ENCODE measurements around the gene IL32. TPM values are rescaled to one million over a fixed set of nuclear protein-coding genes. Genes with fewer than 3 reads are reported as not detected.

IL32 gene
- total and polyA plus RNA-seq, 2 donors (not counting 1 experiment from before 2014, with no cell fraction given), result 2.0 to 2.3 TPM

DNA sequence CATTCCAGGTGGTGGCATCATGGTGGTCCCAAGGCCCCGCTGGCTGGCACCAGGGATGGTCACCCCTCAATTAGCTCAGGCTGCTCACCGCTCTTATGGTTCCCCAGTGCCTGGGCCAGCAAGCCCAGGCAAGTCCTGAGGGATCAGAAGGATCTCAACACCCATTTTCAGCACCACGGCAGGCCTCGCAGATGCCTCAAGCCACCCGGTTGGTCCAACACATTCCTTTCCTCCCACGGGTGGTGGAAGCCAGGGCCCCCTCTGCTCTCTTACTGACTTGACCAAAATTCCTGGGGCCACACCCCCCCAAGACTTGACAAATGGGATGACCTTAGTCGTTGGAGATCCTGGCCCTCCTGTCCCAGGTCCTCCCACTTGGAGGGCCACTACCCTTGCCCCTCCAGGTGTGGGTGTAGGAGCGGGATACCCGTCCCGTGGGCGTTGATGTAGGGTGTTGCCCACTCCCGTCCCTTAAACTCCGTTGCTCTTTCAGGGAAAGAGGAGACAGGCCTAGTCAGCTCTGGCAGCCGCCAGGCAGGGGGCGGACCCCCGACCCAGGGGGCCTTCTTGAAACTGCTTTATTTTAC is 52.9 kb downstream of the IL32 start:
- H3K4me1 Mint-ChIP-seq, result no peaks in the 10 kb centered on the region
- TF ChIP-seq CTCF (IDR thresholded peaks at IDR 0.05) (no peak), EZH2 (IDR thresholded peaks at IDR 0.05; ENCODE audit: borderline replicate concordance, insufficient read depth, low read depth, low read length, poor library complexity, severe bottlenecking) (no peak)
- Histone ChIP-seq H3K27me3 (replicated peaks in 1 of 4; ENCODE audit: control extremely low read depth in 1 of 4, control insufficient read depth in 3 of 4, insufficient read depth in 4 of 4, low read length in 3 of 4) (peaks cover 0 to 10% (median 3%) of the 10 kb centered on the region in 4 experiments), H4K20me1 (ENCODE audit: control insufficient read depth, insufficient read depth, low read length, poor library complexity, severe bottlenecking) (no peaks in the 10 kb centered on the region), H3K4me1 (ENCODE audit: control insufficient read depth in 2 of 2, insufficient read depth in 2 of 2, low read length in 2 of 2) (peaks cover 0 to under 1% of the 10 kb centered on the region in 2 donors), H3K79me2 (ENCODE audit: control insufficient read depth, insufficient read depth, low read length) (no peaks in the 10 kb centered on the region), H3K9me3 (ENCODE audit: control extremely low read depth in 1 of 3, control insufficient read depth in 2 of 3, insufficient read depth in 1 of 3, low read length in 2 of 3) (no peaks in the 10 kb centered on the region), H3K9ac (ENCODE audit: low read length) (no peak overlapping the region), H2AFZ (ENCODE audit: insufficient read depth, low read depth, low read length, poor library complexity, severe bottlenecking) (no peak overlapping the region), H3K4me3 (ENCODE audit: control extremely low read depth in 1 of 5, extremely low read depth in 1 of 5, insufficient read depth in 1 of 5, low read depth in 2 of 5, low read length in 4 of 5) (no peak overlapping the region), H3K4me2 (replicated peaks; ENCODE audit: low read depth, low read length, poor library complexity, severe bottlenecking) (no peak overlapping the region), H3K36me3 (replicated peaks in 1 of 2; ENCODE audit: control extremely low read depth in 1 of 2, control insufficient read depth in 1 of 2, extremely low read depth in 1 of 2, insufficient read depth in 2 of 2, low read length in 1 of 2) (no peaks in the 10 kb centered on the region), H3K27ac (ENCODE audit: low read length in 2 of 2) (no peak overlapping the region)
- H3K4me3 Mint-ChIP-seq, result no peak overlapping the region
- H3K27me3 Mint-ChIP-seq, result peaks cover 7% of the 10 kb centered on the region
- CTCF ChIA-PET, result interaction anchor here (2.7 kb wide), 1 partner anchor 11 kb away, joined by 13 read pairs; no protein-coding TSS in a partner anchor
- POLR2A ChIA-PET, result no interaction called here
- DNase-seq (no peak), ATAC-seq (ENCODE audit: low read depth) (no peak)
- WGBS (ENCODE audit: insufficient coverage), result 97% methylated on average over 15 of the region's 16 CpGs
- intact Hi-C loops (cut with micrococcal nuclease), result no loop called here
- no peaks in the 10 kb centered on the region for H3K9me3 Mint-ChIP-seq (ENCODE audit: insufficient read depth)
- no peak overlapping the region for H3K27ac Mint-ChIP-seq

GRCh38 chr16:3118846-3119245 is 53.4 kb downstream of the IL32 start:
- DNase-seq (no peak), ATAC-seq (ENCODE audit: low read depth) (no peak)
- POLR2A ChIA-PET, result no interaction called here
- H3K27ac ChIP-seq (ENCODE audit: low read length in 2 of 2), result no peak overlapping the region
- H3K9ac ChIP-seq (ENCODE audit: low read length), result no peak overlapping the region
- no peaks in the 10 kb centered on the region for H3K79me2 ChIP-seq (ENCODE audit: control insufficient read depth, insufficient read depth, low read length)
- H4K20me1 ChIP-seq (ENCODE audit: control insufficient read depth, insufficient read depth, low read length, poor library complexity, severe bottlenecking), result no peaks in the 10 kb centered on the region
- H3K36me3 ChIP-seq (replicated peaks in 1 of 2; ENCODE audit: control extremely low read depth in 1 of 2, control insufficient read depth in 1 of 2, extremely low read depth in 1 of 2, insufficient read depth in 2 of 2, low read length in 1 of 2), result no peaks in the 10 kb centered on the region
- no peak overlapping the region for H3K4me3 Mint-ChIP-seq
- H3K27me3 Mint-ChIP-seq, result peaks cover 4% of the 10 kb centered on the region
- H3K4me1 Mint-ChIP-seq, result peaks cover 5% of the 10 kb centered on the region
- H3K9me3 Mint-ChIP-seq (ENCODE audit: insufficient read depth), result no peaks in the 10 kb centered on the region
- intact Hi-C loops (cut with micrococcal nuclease), result no loop called here
- H3K9me3 ChIP-seq (ENCODE audit: control extremely low read depth in 1 of 3, control insufficient read depth in 2 of 3, insufficient read depth in 1 of 3, low read length in 2 of 3), result no peaks in the 10 kb centered on the region
- CTCF ChIA-PET, result interaction anchor here (2.7 kb wide), 1 partner anchor 11 kb away, joined by 13 read pairs; no protein-coding TSS in a partner anchor
- H2AFZ ChIP-seq (ENCODE audit: insufficient read depth, low read depth, low read length, poor library complexity, severe bottlenecking), result no peak overlapping the region
- WGBS (ENCODE audit: insufficient coverage), result 94% methylated on average over 18 of the region's 20 CpGs
- H3K27ac Mint-ChIP-seq, result no peak overlapping the region
- no peak overlapping the region for H3K4me2 ChIP-seq (replicated peaks; ENCODE audit: low read depth, low read length, poor library complexity, severe bottlenecking)
- no peak overlapping the region for H3K4me3 ChIP-seq (ENCODE audit: control extremely low read depth in 1 of 5, extremely low read depth in 1 of 5, insufficient read depth in 1 of 5, low read depth in 2 of 5, low read length in 4 of 5)
- H3K4me1 ChIP-seq (ENCODE audit: control insufficient read depth in 2 of 2, insufficient read depth in 2 of 2, low read length in 2 of 2), result peaks cover 4 to 6% of the 10 kb centered on the region in 2 donors
- TF ChIP-seq EZH2 (IDR thresholded peaks at IDR 0.05; ENCODE audit: borderline replicate concordance, insufficient read depth, low read depth, low read length, poor library complexity, severe bottlenecking), result no peak
- no peak for TF ChIP-seq CTCF (IDR thresholded peaks at IDR 0.05)
- peaks cover 0 to 9% (median 3%) of the 10 kb centered on the region in 4 experiments for H3K27me3 ChIP-seq (replicated peaks in 1 of 4; ENCODE audit: control extremely low read depth in 1 of 4, control insufficient read depth in 3 of 4, insufficient read depth in 4 of 4, low read length in 3 of 4)
